Parathyroid adenoma (tissue), 2 donors: ENCODE measurements around the gene MYH14.
A peak's percentile ranks its signal among the peaks of the same experiment; 100 is the strongest.

Experiments used
- H2AFZ ChIP-seq: fragments of 300-600 bp; sonication (generic); one replicate; pipeline ENCODE4 v1.7.0; 2017; ENCODE audit warnings: antibody characterized with exemption, mild to moderate bottlenecking
- H3K27ac ChIP-seq: fragments of 300-600 bp; sonication (generic); one replicate; pipeline ENCODE4 v1.7.0; 2017
- H3K27me3 ChIP-seq: fragments of 300-600 bp; sonication (generic); one replicate; pipeline ENCODE4 v1.7.0; 2017; ENCODE audit warnings: low read length; ENCODE audit not compliant: control insufficient read depth, insufficient read depth
- H3K36me3 ChIP-seq: fragments of 300-600 bp; sonication (generic); one replicate; pipeline ENCODE4 v1.7.0; 2017; ENCODE audit warnings: low read length; ENCODE audit not compliant: control insufficient read depth, insufficient read depth
- H3K4me1 ChIP-seq: fragments of 300-600 bp; sonication (generic); one replicate; pipeline ENCODE4 v1.7.0; 2017; ENCODE audit warnings: control low read depth
- H3K4me2 ChIP-seq: fragments of 300-600 bp; sonication (generic); one replicate; pipeline ENCODE4 v1.7.0; 2017; ENCODE audit warnings: low read length
- H3K4me3 ChIP-seq: fragments of 300-600 bp; sonication (generic); one replicate; pipeline ENCODE4 v1.7.0; 2017; ENCODE audit warnings: low read depth, low read length
- H3K79me2 ChIP-seq: fragments of 300-600 bp; sonication (generic); one replicate; pipeline ENCODE4 v1.7.0; 2017; ENCODE audit warnings: control low read depth
- H3K9ac ChIP-seq: fragments of 300-600 bp; sonication (generic); one replicate; pipeline ENCODE4 v1.7.0; 2017; ENCODE audit warnings: mild to moderate bottlenecking
- H3K9me3 ChIP-seq: fragments of 300-600 bp; sonication (generic); one replicate; pipeline ENCODE4 v1.7.0; 2017; ENCODE audit warnings: low read length; ENCODE audit not compliant: control insufficient read depth
- TF ChIP-seq, protein P1 (sequence below): fragments of 300-600 bp; sonication (generic); IDR thresholded peaks from one replicate; pipeline ENCODE4 v1.7.0; 2017; ENCODE audit warnings: antibody characterized with exemption, mild to moderate bottlenecking
- donor health status: primary hyperparathyroidism.

MYH14 gene

DNA sequence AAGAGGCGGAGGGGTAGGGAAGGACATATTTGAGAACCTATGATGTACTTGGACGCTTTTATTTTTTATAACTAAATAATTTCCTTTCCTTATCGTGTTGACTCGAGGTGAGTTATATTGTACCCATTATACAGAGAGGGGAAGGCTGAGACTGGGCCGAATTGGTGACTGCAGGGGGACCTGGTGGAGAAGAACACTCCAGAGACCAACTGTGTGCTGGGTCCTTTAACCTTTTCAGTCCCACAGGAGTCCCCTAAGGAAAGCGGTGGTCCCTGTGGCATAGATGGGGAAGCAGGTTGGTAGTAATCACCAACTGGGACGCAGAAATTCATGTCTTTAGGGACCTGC, 633 bp downstream of the MYH14 start:
- Histone ChIP-seq H3K9ac (peak overlapping the region; percentile 74), H3K27ac (no peak overlapping the region), H2AFZ (peak overlapping the region; percentile 94), H3K79me2 (peaks cover 6% of the 10 kb centered on the region), H3K9me3 (no peaks in the 10 kb centered on the region), H3K27me3 (no peaks in the 10 kb centered on the region), H3K4me2 (peak overlapping the region; percentile 87), H3K36me3 (no peaks in the 10 kb centered on the region), H3K4me1 (peaks cover 9% of the 10 kb centered on the region), H3K4me3 (peak overlapping the region; percentile 90)
- TF ChIP-seq, protein P1, sequence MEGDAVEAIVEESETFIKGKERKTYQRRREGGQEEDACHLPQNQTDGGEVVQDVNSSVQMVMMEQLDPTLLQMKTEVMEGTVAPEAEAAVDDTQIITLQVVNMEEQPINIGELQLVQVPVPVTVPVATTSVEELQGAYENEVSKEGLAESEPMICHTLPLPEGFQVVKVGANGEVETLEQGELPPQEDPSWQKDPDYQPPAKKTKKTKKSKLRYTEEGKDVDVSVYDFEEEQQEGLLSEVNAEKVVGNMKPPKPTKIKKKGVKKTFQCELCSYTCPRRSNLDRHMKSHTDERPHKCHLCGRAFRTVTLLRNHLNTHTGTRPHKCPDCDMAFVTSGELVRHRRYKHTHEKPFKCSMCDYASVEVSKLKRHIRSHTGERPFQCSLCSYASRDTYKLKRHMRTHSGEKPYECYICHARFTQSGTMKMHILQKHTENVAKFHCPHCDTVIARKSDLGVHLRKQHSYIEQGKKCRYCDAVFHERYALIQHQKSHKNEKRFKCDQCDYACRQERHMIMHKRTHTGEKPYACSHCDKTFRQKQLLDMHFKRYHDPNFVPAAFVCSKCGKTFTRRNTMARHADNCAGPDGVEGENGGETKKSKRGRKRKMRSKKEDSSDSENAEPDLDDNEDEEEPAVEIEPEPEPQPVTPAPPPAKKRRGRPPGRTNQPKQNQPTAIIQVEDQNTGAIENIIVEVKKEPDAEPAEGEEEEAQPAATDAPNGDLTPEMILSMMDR: no peak

- TF ChIP-seq, protein P1: no peak
- peak overlapping the region; percentile 77 for H3K4me2 ChIP-seq
- H3K4me3 ChIP-seq: peak overlapping the region; percentile 49
- H3K9ac ChIP-seq: no peak overlapping the region
- no peaks in the 10 kb centered on the region for H3K4me1 ChIP-seq
- peaks cover 6% of the 10 kb centered on the region for H3K79me2 ChIP-seq
- H2AFZ ChIP-seq: peak overlapping the region; percentile 76
- no peaks in the 10 kb centered on the region for H3K36me3 ChIP-seq
- no peaks in the 10 kb centered on the region for H3K27me3 ChIP-seq
- no peaks in the 10 kb centered on the region for H3K9me3 ChIP-seq
- peak overlapping the region; percentile 65 for H3K27ac ChIP-seq
Measured at GRCh38 chr19:50204811-50205675, 1.6 kb downstream of the MYH14 start.

DNA sequence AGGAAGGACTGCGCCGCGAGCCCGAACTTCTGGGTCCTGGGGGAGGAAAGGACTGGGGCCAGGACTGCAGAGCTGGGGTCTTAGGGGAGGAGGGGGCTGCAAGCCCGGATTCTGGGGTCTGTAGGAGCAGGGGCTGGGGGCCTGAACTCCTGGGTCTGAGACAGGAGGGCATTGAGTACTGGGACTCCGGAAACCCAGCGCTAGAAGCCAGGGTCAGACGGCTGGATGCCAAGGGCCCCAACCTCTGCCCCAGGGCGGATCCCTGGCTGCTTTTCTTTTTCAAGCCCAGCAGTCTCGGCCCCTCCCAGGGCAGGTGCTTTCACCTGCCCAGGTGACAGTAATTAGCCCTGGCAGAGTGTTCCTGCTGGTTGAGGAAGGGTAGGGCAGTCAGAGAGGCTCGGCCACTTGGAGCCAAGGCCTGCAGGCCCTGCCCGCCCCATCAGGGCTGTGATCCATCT, 2.3 kb downstream of the MYH14 start:
- Histone ChIP-seq H3K36me3 (no peaks in the 10 kb centered on the region), H3K4me3 (peak overlapping the region; percentile 49), H3K9me3 (no peaks in the 10 kb centered on the region), H3K27me3 (no peaks in the 10 kb centered on the region), H3K79me2 (peaks cover 6% of the 10 kb centered on the region), H3K9ac (no peak overlapping the region), H3K4me2 (peak overlapping the region; percentile 77), H3K4me1 (no peaks in the 10 kb centered on the region), H3K27ac (peak overlapping the region; percentile 65), H2AFZ (peak overlapping the region; percentile 76)
- TF ChIP-seq, protein P1: peak; percentile 23

DNA sequence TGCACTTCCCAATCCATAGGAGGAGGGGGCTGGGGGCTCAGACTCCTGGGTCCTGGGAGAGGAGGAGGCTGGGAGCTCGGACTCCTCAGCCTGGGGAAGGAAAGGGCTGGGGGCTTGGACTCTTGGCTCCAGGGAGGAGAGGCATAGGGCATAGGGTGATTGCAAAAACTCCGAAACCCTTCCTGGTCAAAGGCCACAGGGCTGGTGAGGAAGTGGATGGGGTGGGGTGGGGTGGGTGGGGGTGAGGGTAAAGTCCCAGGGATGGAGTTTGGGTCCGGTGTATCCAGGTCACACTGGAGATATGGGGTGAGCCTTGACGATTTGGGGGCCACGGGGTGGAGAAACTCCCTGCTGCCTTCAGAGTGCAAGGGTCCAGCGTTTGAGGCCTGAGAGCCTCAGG, 2.8 kb downstream of the MYH14 start:
- peak overlapping the region; percentile 65 for H3K27ac ChIP-seq
- H2AFZ ChIP-seq: no peak overlapping the region
- H3K4me2 ChIP-seq: no peak overlapping the region
- no peaks in the 10 kb centered on the region for H3K4me1 ChIP-seq
- no peaks in the 10 kb centered on the region for H3K9me3 ChIP-seq
- H3K36me3 ChIP-seq: no peaks in the 10 kb centered on the region
- peaks cover 6% of the 10 kb centered on the region for H3K79me2 ChIP-seq
- TF ChIP-seq, protein P1: no peak
- H3K27me3 ChIP-seq: no peaks in the 10 kb centered on the region
- no peak overlapping the region for H3K9ac ChIP-seq
- no peak overlapping the region for H3K4me3 ChIP-seq

DNA sequence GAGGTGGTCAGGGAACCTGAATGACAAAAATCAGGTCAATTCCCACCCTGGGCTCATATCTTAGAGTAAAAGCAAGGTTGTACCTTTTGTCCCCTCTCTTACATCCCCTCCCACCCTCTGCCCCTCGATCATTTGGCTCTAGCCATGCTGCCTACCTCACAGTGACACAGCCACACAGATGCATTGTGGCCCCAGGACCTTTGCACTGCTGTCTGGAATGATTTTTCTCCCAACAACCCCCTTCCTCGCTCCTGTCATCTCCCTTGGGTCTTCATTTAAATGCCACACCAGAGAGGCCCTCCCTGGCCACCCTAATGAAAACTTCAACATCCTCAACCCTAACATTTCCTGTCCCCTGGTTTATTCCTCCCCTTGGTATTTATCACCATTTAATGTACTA, 4.3 kb downstream of the MYH14 start:
- H3K27me3 ChIP-seq: no peaks in the 10 kb centered on the region
- TF ChIP-seq, protein P1: no peak
- H3K36me3 ChIP-seq: no peaks in the 10 kb centered on the region
- no peak overlapping the region for H2AFZ ChIP-seq
- no peak overlapping the region for H3K27ac ChIP-seq
- H3K4me2 ChIP-seq: no peak overlapping the region
- H3K4me3 ChIP-seq: no peak overlapping the region
- no peaks in the 10 kb centered on the region for H3K9me3 ChIP-seq
- no peak overlapping the region for H3K9ac ChIP-seq
- H3K4me1 ChIP-seq: no peaks in the 10 kb centered on the region
- H3K79me2 ChIP-seq: peaks cover 6% of the 10 kb centered on the region
